Upper lobe of left lung (tissue), 6 donors: ENCODE results near the gene SLCO3A1. TPM values are rescaled to one million over a fixed set of nuclear protein-coding genes. Genes with fewer than 3 reads are reported as not detected.

Experiments used
- ATAC-seq, 2 donors: fragments of 200-7000 bp; cut with Tn5 transposase; one replicate each; pipeline ENCODE4 v1.9.1; 2022; ENCODE audit warnings: mild to moderate bottlenecking in 2 of 2, moderate library complexity in 2 of 2; ENCODE audit not compliant: low FRiP score in 2 of 2
- DNase-seq, 2 donors: peaks; one replicate each; pipeline ENCODE4 v3.0.0-alpha.2; 2019 to 2020
- H3K27ac ChIP-seq, 4 donors: fragments of 200-600 bp; sonication (generic); one replicate each; pipeline ENCODE4 v1.5.1; 2016 to 2019
- H3K27me3 ChIP-seq, 4 donors: fragments of 200-600 bp; sonication (generic); one replicate each; pipeline ENCODE4 v1.5.1; 2017 to 2019
- H3K36me3 ChIP-seq, 4 donors: fragments of 200-600 bp; sonication (generic); one replicate each; pipeline ENCODE4 v1.5.1; 2016 to 2019
- H3K4me1 ChIP-seq, 4 donors: fragments of 200-600 bp; sonication (generic); one replicate each; pipeline ENCODE4 v1.5.1; 2018 to 2019
- H3K4me3 ChIP-seq, 4 donors: fragments of 200-600 bp; sonication (generic); one replicate each; pipeline ENCODE4 v1.5.1; 2017 to 2019; ENCODE audit warnings: mild to moderate bottlenecking in 2 of 4, moderate library complexity in 1 of 4
- H3K9me3 ChIP-seq, 4 donors: fragments of 200-600 bp; sonication (generic); one replicate each; pipeline ENCODE4 v1.5.1; 2018 to 2019
- EP300 ChIP-seq, 4 donors: sonication (generic); formaldehyde crosslinking; IDR thresholded peaks; one replicate each; pipeline ENCODE4 v1.5.1; 2017; ENCODE audit warnings: antibody characterized with exemption in 4 of 4, control low read depth in 2 of 4
- POLR2A ChIP-seq, 4 donors: fragments of 450-650 bp; IDR thresholded peaks; one replicate each; pipeline ENCODE4 v1.5.1; 2016 to 2017; ENCODE audit warnings: antibody characterized with exemption in 4 of 4, mild to moderate bottlenecking in 2 of 4
- POLR2AphosphoS5 ChIP-seq, 2 donors: sonication (generic); formaldehyde crosslinking; IDR thresholded peaks; one replicate each; pipeline ENCODE4 v1.5.1; 2017; ENCODE audit warnings: antibody characterized with exemption in 2 of 2
- WGBS, 2 donors: methylation state at CpG; one replicate each; pipeline ENCODE4 v1.1.5; 2017 to 2018; 5-methylcytosine and 5-hydroxymethylcytosine counted together
- total RNA-seq, 6 donors: library from RNA; depleted of rRNA in 4 of 6; stranded (reverse); fragments of >200 nt in 4 of 6; gene quantifications; one replicate each; pipeline versions ENCODE4 v1.1.0 to v1.2.1, GENCODE V29; 2016 to 2021
- TF ChIP-seq, protein P1 (sequence below), 6 experiments: fragments of 450-650 bp in 4 of 6; fragments of 200-600 bp in 2 of 6; sonication (generic) in 2 of 6; IDR thresholded peaks; one replicate each; pipeline ENCODE4 v1.5.1; 2016 to 2019; ENCODE audit warnings: antibody characterized with exemption in 6 of 6
- donor health status: DM: no; HTN: no; CAD: no; lungs with moderate emphysema.
- donor health status: DM: no; HTN: yes; CAD: no; lungs with severe emphysema.

The SLCO3A1 gene
- total RNA-seq, 6 donors from 2014 or later, result 29.3 to 56.6 (median 46.7) TPM

DNA sequence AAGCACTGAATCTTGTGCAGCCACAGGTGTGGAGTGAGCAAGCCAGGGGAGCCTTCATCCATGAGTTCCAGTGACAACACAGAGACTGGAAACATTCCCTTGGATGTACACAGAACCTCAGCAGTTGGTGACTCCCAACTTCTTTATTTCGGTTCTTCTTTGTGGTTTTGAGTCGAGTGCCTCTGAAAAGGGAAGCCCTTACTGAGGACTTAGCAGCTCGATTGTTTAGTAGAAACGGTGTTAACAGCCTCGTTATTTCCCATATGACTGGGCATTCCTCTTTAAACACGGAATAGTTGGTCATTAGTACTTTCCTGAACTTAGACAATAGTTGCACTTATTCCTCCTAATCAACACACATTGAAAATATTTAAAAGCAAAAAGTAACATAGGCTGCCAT lies 7.7 kb downstream of the SLCO3A1 start:
- Histone ChIP-seq H3K9me3 (no peaks in the 10 kb centered on the region), H3K4me3 (no peak overlapping the region), H3K27me3 (no peaks in the 10 kb centered on the region), H3K27ac (peak overlapping the region; percentile 6 to 76 (median 51)), H3K4me1 (peaks cover 61 to 100% (median 89%) of the 10 kb centered on the region in 4 donors), H3K36me3 (peaks cover 0 to 5% (median 0%) of the 10 kb centered on the region in 4 donors)
- DNase-seq (peak in 1 of 2 donors; percentile 54), ATAC-seq (peak; percentile 59 to 81)
- 37 to 38% methylated on average over 6 of the region's 6 CpGs for WGBS, 2 donors
- TF ChIP-seq POLR2AphosphoS5 (IDR thresholded peaks at IDR 0.05) (no peak), POLR2A (IDR thresholded peaks at IDR 0.05) (no peak), EP300 (IDR thresholded peaks at IDR 0.05) (no peak)
- TF ChIP-seq, protein P1, sequence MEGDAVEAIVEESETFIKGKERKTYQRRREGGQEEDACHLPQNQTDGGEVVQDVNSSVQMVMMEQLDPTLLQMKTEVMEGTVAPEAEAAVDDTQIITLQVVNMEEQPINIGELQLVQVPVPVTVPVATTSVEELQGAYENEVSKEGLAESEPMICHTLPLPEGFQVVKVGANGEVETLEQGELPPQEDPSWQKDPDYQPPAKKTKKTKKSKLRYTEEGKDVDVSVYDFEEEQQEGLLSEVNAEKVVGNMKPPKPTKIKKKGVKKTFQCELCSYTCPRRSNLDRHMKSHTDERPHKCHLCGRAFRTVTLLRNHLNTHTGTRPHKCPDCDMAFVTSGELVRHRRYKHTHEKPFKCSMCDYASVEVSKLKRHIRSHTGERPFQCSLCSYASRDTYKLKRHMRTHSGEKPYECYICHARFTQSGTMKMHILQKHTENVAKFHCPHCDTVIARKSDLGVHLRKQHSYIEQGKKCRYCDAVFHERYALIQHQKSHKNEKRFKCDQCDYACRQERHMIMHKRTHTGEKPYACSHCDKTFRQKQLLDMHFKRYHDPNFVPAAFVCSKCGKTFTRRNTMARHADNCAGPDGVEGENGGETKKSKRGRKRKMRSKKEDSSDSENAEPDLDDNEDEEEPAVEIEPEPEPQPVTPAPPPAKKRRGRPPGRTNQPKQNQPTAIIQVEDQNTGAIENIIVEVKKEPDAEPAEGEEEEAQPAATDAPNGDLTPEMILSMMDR (IDR thresholded peaks at IDR 0.05), result no peak

DNA sequence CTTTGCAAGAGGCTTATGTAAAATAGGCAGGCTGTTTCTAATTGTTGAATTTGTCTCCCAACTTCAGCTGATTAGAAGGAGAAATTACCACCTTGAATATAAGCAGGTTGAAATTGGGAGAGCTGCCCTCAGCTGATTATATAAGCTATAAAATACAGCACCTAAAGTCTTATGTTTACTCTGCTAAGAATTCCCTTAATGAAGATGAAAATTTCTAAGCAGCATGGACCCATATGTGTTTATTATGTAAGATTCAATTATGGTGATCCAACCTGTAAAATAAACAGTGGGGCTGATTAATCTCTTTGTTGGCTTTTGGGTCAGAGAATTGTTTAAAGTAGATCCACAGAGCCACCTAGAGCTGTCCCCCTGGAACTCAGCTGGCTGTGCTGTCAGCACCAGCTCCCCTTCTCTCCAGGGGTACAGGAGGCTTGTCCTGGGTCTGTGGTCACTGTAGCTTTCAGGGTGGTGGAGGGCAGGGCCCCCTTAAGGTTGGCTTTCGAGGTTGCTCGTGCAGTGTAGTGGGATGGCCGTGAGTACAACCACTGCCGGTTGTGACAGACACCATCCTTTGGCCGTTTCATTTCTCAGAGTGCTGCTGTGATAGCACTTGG lies 9.5 kb downstream of the SLCO3A1 start:
- Histone ChIP-seq H3K4me1 (peaks cover 68 to 97% (median 90%) of the 10 kb centered on the region in 4 donors), H3K27ac (no peak overlapping the region), H3K4me3 (no peak overlapping the region)

DNA sequence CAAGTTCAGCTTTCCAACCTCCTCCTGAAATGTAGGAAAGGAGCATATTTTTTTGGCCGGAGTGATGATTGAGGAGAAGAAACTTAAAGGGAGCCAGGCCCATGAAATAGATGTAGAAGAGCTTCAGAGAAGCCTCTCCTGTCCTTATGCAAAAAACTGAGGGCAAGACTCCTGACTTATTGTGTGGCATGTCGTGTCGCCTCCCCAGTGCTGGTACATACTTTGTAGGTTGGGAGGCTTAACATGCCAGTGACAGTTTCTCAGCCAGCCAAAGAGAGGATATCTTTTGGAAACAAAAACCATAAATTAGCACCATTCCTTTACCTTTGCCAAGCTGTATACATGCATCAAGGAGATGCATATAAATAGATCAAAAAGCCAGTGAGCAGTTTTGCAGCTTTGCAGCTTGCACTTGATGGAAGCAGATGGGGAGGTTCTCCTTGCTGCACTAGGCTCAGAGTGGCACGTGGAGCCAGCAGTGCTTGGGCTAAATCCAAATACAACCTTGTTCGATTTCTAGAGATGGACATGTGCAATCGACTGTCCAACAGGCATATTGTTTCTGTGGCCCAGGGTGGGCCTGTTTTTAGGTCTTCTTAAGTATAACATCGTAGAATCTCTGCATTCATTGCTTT lies 10.2 kb downstream of the SLCO3A1 start:
- no peak overlapping the region for H3K27ac ChIP-seq
- ATAC-seq, result no peak
- H3K4me1 ChIP-seq, result peaks cover 75 to 96% (median 89%) of the 10 kb centered on the region in 4 donors
- TF ChIP-seq POLR2A (IDR thresholded peaks at IDR 0.05) (no peak), EP300 (IDR thresholded peaks at IDR 0.05) (no peak), POLR2AphosphoS5 (IDR thresholded peaks at IDR 0.05) (no peak)
- TF ChIP-seq, protein P1 (IDR thresholded peaks at IDR 0.05), result no peak
- peaks cover 0 to 2% (median 0%) of the 10 kb centered on the region in 4 donors for H3K36me3 ChIP-seq
- WGBS, 2 donors, result 81 to 87% methylated on average over 7 of the region's 7 CpGs
- DNase-seq, result no peak
- H3K4me3 ChIP-seq, result no peak overlapping the region
- no peaks in the 10 kb centered on the region for H3K27me3 ChIP-seq
- H3K9me3 ChIP-seq, result no peaks in the 10 kb centered on the region

More for the DNA sequence above, 9.5 kb downstream of the SLCO3A1 start:
- WGBS, 2 donors, result 72 to 84% methylated on average over 3 to 5 of the region's 5 CpGs
- TF ChIP-seq POLR2A (IDR thresholded peaks at IDR 0.05), result no peak
- Histone ChIP-seq H3K9me3 (no peaks in the 10 kb centered on the region), H3K27me3 (no peaks in the 10 kb centered on the region), H3K36me3 (peaks cover 0 to 5% (median 0%) of the 10 kb centered on the region in 4 donors)
- ATAC-seq (no peak), DNase-seq (no peak)

DNA sequence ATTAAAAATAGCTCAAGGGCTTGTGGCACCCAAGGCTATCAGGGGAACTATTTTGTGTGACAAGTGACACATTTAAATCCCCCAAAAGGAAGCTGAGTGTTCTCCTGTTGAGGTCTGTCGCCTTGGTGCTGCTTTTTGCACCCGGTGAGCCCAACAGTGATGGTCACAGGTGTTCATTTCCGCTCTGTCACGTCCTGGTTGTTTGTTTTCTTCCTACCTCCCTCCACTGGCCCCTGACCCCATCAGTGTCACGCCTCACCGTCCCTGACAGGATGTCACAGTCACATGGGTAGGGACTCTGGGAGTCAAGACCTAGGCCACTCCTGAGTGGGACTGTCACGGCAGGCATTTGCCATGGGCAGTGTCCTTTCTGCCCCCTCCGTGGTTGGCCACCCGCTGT lies 11.2 kb downstream of the SLCO3A1 start:
- H3K27me3 ChIP-seq, result no peaks in the 10 kb centered on the region
- H3K36me3 ChIP-seq, result no peaks in the 10 kb centered on the region
- 63 to 69% methylated on average over 9 of the region's 9 CpGs for WGBS, 2 donors
- H3K9me3 ChIP-seq, result no peaks in the 10 kb centered on the region
- no peak for TF ChIP-seq POLR2AphosphoS5 (IDR thresholded peaks at IDR 0.05)
- peak overlapping the region in 3 of 4 donors; percentile 74 to 86 (median 80) for H3K27ac ChIP-seq
- H3K4me3 ChIP-seq, result no peak overlapping the region
- no peak for ATAC-seq
- peaks cover 82 to 96% (median 91%) of the 10 kb centered on the region in 4 donors for H3K4me1 ChIP-seq
- DNase-seq, result no peak

DNA sequence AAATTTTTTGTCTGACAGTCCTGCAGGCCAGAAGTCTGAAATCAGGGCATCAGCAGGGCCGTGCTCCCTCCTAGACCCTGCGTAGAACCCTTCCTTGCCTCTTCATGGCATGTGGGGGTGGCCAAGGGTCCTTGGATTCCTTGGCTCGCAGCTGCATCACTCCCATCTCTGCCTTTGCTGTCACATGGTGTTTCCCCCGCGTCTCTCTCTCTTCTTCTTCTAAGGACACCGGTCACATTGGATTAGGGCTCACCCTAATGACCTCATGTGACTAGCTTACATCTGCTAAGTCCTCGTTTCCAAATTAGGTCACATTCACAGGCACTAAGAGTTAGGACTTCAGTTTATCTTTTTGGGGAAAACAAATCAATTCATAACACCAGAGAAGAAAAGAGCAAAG lies 12.0 kb downstream of the SLCO3A1 start:
- Histone ChIP-seq H3K4me1 (peaks cover 79 to 89% (median 84%) of the 10 kb centered on the region in 4 donors), H3K36me3 (no peaks in the 10 kb centered on the region), H3K4me3 (no peak overlapping the region), H3K27me3 (no peaks in the 10 kb centered on the region), H3K9me3 (no peaks in the 10 kb centered on the region), H3K27ac (peak overlapping the region; percentile 74 to 86 (median 82))
- WGBS, 2 donors, result 63 to 78% methylated on average over 5 to 7 of the region's 7 CpGs
- DNase-seq, result no peak
- ATAC-seq, result no peak
- TF ChIP-seq POLR2AphosphoS5 (IDR thresholded peaks at IDR 0.05) (no peak), POLR2A (IDR thresholded peaks at IDR 0.05) (no peak), EP300 (IDR thresholded peaks at IDR 0.05) (no peak)
- TF ChIP-seq, protein P1 (IDR thresholded peaks at IDR 0.05), result no peak
